ENCODE results near the gene CHSY1.

The CHSY1 gene

GRCh38 chr15:101207867-101208288, 44.0 kb downstream of the CHSY1 start:
- TF ChIP-seq USF1 (IDR thresholded peaks at IDR 0.05) (no peak), RAD21 (IDR thresholded peaks at IDR 0.05; ENCODE audit: low read depth) (no peak), TAF1 (IDR thresholded peaks at IDR 0.05; ENCODE audit: low read depth) (no peak), TEAD4 (IDR thresholded peaks at IDR 0.05) (no peak), TCF12 (IDR thresholded peaks at IDR 0.05; ENCODE audit: low read depth) (no peak), ZBTB7A (IDR thresholded peaks at IDR 0.05; ENCODE audit: low read depth) (no peak), CREB1 (IDR thresholded peaks at IDR 0.05; ENCODE audit: low read depth) (no peak), FOXM1 (IDR thresholded peaks at IDR 0.05; ENCODE audit: borderline replicate concordance, low read depth) (no peak), YY1 (IDR thresholded peaks at IDR 0.05; ENCODE audit: low read depth) (no peak), REST (IDR thresholded peaks at IDR 0.05; ENCODE audit: low read depth) (no peak), EP300 (IDR thresholded peaks at IDR 0.05; ENCODE audit: borderline replicate concordance) (no peak), MAX (IDR thresholded peaks at IDR 0.05) (no peak), EGR1 (IDR thresholded peaks at IDR 0.05) (no peak), NFIC (IDR thresholded peaks at IDR 0.05) (no peak), CEBPB (IDR thresholded peaks at IDR 0.05) (no peak)

- no peak for TF ChIP-seq YY1 (IDR thresholded peaks at IDR 0.05; ENCODE audit: low read depth)
- no peak for TF ChIP-seq RAD21 (IDR thresholded peaks at IDR 0.05; ENCODE audit: low read depth)
- TF ChIP-seq TAF1 (IDR thresholded peaks at IDR 0.05; ENCODE audit: low read depth), result no peak
- TF ChIP-seq EP300 (IDR thresholded peaks at IDR 0.05; ENCODE audit: borderline replicate concordance), result no peak
- no peak for TF ChIP-seq REST (IDR thresholded peaks at IDR 0.05; ENCODE audit: low read depth)
Measured at GRCh38 chr15:101206176-101206591, 45.7 kb downstream of the CHSY1 start.

- TF ChIP-seq ZBTB7A (IDR thresholded peaks at IDR 0.05; ENCODE audit: low read depth), result no peak
- no peak for TF ChIP-seq TCF12 (IDR thresholded peaks at IDR 0.05; ENCODE audit: low read depth)
- TF ChIP-seq USF1 (IDR thresholded peaks at IDR 0.05), result no peak
- no peak for TF ChIP-seq FOXM1 (IDR thresholded peaks at IDR 0.05; ENCODE audit: borderline replicate concordance, low read depth)
- TF ChIP-seq EGR1 (IDR thresholded peaks at IDR 0.05), result no peak
- no peak for TF ChIP-seq YY1 (IDR thresholded peaks at IDR 0.05; ENCODE audit: low read depth)
- no peak for TF ChIP-seq CEBPB (IDR thresholded peaks at IDR 0.05)
- TF ChIP-seq CREB1 (IDR thresholded peaks at IDR 0.05; ENCODE audit: low read depth), result no peak
- TF ChIP-seq NFIC (IDR thresholded peaks at IDR 0.05), result no peak
- TF ChIP-seq MAX (IDR thresholded peaks at IDR 0.05), result no peak
- no peak for TF ChIP-seq EP300 (IDR thresholded peaks at IDR 0.05; ENCODE audit: borderline replicate concordance)
- TF ChIP-seq REST (IDR thresholded peaks at IDR 0.05; ENCODE audit: low read depth), result no peak
- TF ChIP-seq RAD21 (IDR thresholded peaks at IDR 0.05; ENCODE audit: low read depth), result no peak
- no peak for TF ChIP-seq TAF1 (IDR thresholded peaks at IDR 0.05; ENCODE audit: low read depth)
- no peak for TF ChIP-seq TEAD4 (IDR thresholded peaks at IDR 0.05)
Measured at GRCh38 chr15:101204739-101205535, 46.9 kb downstream of the CHSY1 start.

- TF ChIP-seq TEAD4 (IDR thresholded peaks at IDR 0.05), result no peak
- no peak for TF ChIP-seq MAX (IDR thresholded peaks at IDR 0.05)
- no peak for TF ChIP-seq RAD21 (IDR thresholded peaks at IDR 0.05; ENCODE audit: low read depth)
- TF ChIP-seq CREB1 (IDR thresholded peaks at IDR 0.05; ENCODE audit: low read depth), result no peak
- TF ChIP-seq YY1 (IDR thresholded peaks at IDR 0.05; ENCODE audit: low read depth), result no peak
- TF ChIP-seq CEBPB (IDR thresholded peaks at IDR 0.05), result no peak
- no peak for TF ChIP-seq USF1 (IDR thresholded peaks at IDR 0.05)
- TF ChIP-seq EP300 (IDR thresholded peaks at IDR 0.05; ENCODE audit: borderline replicate concordance), result no peak
- TF ChIP-seq NFIC (IDR thresholded peaks at IDR 0.05), result no peak
- no peak for TF ChIP-seq REST (IDR thresholded peaks at IDR 0.05; ENCODE audit: low read depth)
- TF ChIP-seq TAF1 (IDR thresholded peaks at IDR 0.05; ENCODE audit: low read depth), result no peak
- no peak for TF ChIP-seq TCF12 (IDR thresholded peaks at IDR 0.05; ENCODE audit: low read depth)
- no peak for TF ChIP-seq FOXM1 (IDR thresholded peaks at IDR 0.05; ENCODE audit: borderline replicate concordance, low read depth)
- no peak for TF ChIP-seq EGR1 (IDR thresholded peaks at IDR 0.05)
- TF ChIP-seq ZBTB7A (IDR thresholded peaks at IDR 0.05; ENCODE audit: low read depth), result no peak
Measured at GRCh38 chr15:101203607-101204189, 48.1 kb downstream of the CHSY1 start.

All from Ishikawa (cell line).